AG08395 (cell line): Measurements from ENCODE around the gene ITGA8.

Experiments
- DNase-seq: peaks from one replicate; pipeline ENCODE4 v3.0.0; 2012; ENCODE audit warnings: mixed read lengths, low spot score

Gene ITGA8

DNA sequence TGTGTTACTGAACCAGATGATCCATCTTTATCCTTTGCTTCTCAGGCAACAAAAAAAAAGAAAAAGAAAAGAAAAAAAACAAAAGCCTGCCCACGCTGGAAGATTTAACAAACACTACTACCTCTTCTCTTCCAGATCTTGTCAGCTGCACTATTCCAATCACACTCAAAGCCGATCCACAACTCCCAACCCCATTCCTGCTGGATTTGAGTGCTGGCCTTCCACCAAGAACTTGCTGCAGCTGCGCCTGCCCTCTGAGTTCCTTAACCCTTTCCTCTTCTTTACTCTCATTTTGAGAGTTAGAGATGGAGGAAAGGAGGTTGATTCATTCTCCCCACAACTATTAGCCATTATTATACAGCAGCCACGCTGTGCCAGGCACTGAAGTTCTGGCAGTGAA is 16.0 kb upstream of the ITGA8 start:
- no peak for DNase-seq

DNA sequence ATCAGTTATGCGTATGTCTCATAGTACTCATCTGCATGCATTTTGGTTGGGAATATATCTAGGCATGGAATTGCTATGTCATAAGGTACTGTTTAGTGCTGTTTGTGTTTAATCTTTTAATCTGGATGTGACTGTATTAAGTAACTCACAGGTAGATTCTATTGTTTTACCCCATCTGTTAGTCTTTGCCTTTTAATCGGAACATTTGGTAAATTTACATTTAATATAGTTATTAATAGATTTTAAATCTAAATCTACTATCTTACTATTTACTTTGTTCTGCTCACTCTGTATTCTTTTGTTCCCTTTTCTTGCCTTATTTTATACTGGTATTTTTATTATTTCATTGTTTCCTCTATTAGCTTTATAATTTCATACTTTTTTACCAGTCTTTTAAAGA is 10.6 kb upstream of the ITGA8 start:
- DNase-seq: no peak

DNA sequence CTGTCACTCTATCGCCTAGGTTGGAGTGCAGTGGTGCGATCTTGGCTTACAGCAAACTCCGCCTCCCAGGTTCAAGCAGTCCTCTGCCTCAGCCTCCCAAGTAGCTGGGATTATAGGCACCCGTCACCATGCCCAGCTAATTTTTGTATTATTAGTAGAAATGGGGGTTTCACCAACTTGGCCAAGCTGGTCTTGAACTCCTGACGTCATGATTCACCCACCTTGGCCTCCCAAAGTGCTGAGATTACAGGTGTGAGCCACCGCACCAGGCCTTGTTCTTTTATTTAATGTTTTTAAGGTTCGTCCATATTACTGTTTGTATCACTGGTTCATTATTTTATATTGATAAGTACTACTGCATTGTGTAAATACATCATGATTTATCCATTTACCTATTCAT is 10.2 kb upstream of the ITGA8 start:
- no peak for DNase-seq

DNA sequence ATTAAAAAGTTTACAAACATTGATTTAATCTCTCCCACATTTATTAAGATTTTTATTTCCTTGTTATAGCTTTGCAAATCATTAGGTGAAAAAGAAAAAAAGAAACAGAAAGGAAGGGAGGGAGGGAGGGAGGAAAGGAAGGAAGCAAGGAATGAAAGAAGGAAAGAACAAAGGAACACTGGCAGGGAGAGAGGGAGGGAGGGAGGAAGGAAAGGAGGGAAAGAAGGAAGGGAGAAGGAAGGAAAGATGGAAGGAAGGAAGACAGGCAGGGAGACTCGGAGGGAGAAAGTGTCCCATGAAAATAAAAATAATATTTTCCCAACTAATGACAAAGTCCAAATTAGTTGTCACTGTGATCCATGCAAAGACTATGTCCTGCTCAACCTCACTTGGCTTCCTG is 6.3 kb upstream of the ITGA8 start:
- DNase-seq: no peak

DNA sequence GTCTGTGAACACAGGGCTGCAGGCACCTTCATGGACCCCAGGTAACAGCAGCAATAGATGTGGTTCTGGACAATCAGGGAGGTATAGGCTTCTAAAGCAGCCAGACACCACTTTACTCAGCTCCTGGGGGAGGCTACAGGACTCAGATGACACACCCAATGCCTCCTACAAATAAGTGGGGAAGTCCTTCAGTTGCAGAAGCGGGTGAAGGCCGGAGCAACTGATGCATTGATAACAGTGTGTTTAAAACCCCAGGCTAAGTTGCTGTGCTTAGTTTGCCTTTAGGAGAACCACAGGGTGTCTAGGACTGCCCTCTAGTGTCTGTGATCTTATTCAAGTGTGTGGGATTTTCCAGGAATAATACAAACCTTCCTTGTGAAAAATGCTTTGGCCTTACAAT is 5.9 kb upstream of the ITGA8 start:
- peak; percentile 81 for DNase-seq

DNA sequence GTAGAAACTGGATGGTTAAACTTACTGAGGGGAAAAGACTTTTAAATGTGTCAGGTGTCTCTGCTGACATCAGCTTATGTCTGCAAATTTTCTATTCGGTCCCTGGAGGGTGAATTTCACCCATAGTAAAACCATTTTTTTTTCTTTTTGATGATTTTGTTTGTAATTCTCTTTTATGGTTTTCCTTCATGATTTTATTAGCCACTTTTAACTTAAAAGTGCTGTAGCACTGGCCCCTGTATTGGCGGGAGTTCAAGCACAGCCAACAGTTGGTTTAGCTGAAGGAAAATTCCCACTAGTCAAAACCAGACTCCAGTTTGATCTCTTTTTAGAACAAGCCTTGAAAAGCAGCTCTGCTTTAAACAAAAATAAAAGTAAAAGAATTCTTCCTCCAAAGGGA is 5.0 kb upstream of the ITGA8 start:
- DNase-seq: no peak

DNA sequence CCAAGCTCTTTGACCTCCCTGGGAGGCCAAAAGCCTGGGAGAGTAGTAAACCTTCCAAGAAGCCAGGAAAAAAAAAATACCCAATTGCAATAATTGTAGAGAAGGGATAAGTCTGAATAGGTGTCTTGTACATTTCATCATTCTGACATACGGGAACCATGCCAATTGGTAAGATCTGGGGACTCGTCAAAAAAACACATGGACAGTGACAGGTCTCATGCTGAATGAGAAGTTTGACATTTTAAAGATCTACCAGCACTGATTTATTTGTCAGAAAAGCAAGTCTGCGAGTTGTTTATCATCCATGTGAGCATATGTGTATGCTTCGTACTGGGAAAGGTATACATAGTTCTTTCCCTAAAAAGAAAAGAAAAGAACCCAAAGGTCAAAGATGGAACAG is 4.1 kb upstream of the ITGA8 start:
- DNase-seq: no peak

DNA sequence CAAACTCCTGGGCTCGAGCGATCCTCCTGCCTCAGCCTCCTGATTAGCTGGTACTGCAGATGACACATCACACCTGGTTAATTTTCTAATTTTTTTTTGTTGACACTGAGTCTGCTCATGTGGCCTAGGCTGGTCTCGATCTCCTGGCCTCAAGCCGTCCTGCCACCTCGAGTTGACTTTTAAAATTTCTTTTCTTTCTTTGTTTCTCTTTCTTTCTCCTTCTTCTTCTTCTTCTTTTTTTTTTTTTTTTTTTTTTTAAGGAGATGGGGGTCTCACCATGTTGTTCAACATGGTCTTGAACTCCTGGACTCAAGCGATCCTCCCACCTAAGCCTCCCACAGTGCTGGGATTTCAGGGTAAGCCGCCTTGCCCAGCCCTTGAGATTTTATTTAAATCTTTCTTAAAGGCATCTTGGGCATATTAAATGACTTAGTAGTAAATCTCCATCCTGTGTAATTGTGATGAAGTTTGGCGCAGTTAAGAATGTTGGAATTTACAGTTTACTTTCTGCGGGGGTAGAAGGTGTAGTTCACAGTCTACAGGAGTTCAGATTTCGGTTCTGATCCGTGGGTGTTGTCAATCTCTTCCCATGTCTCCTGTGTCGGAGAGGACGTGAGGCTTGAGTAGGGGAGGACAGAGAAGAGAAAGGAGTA is 1.0 kb upstream of the ITGA8 start:
- no peak for DNase-seq

DNA sequence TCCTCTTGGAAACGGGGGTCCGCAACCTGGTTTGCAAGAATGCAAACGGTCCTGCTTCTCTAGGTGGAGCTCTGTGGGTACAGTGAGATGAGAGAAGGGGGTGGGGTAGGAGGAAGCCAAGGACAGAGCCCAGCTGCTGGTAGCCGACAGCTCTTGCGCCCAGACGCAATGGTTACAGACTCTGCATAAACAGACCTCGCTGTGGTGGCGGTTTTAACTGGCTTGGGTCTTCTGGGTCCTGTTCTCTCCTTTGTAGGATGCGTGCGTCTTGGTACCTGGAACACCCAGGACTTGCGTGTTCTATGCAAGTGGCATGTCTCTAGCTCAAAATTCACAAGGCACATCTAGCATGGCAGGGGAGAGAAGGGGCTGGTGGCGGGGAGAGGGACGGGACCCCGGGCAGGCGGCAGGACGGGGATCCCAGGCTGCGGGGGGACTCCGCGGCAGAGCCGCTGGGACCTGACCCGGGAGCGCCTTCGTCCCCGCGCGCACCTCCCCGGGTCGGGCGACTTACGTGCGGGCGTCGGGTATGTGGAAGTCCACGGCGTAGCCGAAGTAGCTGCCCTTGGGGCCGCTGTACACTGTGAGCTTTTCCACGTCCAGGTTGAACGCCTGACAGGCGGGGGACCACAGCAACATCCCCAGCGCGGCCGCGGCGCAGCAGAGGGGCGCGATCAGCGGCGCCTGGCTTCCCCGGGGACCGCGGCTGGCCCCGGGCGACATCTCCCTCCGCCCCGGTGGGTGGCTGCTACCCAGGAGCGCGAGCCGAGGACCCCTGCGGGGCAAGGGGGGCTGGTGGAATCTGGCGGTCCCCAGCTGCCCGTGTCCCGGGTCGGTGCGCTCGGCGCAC is 448 bp downstream of the ITGA8 start:
- DNase-seq: no peak

DNA sequence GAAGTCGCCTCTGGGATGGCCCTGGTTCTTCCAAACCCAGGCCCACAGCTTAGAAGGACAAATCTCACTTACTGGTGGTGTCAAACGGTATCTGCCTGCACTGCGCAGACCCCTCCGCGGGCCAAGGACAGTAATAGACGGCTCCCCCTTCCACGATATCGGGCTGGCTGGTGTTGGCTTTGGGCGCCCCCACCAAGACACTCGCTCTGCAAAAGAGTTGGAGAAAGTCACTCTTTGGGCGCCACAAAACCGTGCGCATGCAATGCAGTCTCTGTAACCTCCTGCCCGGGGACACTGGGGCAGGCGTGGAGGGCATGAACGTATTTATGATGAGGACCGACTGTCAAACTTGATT is 1.1 kb downstream of the ITGA8 start:
- DNase-seq: no peak

DNA sequence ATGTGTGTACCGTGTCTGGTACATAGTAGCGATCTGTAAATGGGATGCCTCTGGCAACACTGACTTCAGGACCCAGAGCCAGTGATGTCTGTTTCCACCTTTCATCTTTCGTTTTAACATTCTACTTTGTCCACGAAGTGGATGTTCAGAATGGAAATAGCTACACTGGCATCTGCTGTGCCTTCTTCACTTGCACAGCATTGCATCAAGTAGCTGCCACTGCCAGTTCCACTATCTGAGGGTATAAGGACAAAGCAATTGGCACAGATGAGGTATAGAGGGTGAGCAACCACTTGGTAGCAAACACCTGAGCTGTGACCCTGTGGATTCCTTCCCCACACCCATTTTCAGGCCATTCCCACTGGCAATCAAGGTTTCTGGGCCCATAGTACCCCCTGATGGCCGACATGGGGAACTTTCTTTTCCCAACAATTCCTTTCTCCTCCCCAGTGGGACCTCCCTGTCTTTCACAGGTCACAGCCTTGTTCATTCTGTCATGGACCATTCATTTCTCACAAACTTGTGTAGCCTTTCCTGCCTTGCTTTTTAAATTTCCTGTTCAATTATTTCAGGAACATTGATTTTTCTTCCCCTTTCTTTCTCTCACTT is 4.0 kb downstream of the ITGA8 start:
- peak; percentile 61 for DNase-seq

DNA sequence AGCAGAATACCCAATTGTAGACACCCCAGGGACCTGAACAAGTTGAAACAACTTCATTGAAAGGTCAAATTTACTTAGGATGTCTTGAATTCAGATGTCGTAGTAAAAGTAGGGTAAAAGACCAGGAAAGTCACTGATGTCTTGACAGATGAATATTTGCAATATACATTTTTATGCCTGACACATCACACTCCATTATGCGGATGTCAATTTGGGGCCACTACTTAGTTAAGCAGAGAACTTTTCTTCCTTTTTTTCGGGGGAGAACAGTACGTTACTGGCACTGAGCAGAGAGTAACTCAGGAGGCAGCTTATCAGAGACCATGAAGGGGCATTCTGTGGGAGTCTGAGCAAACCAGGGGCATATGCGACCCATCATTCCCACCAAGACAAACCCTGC is 4.9 kb downstream of the ITGA8 start:
- DNase-seq: no peak

DNA sequence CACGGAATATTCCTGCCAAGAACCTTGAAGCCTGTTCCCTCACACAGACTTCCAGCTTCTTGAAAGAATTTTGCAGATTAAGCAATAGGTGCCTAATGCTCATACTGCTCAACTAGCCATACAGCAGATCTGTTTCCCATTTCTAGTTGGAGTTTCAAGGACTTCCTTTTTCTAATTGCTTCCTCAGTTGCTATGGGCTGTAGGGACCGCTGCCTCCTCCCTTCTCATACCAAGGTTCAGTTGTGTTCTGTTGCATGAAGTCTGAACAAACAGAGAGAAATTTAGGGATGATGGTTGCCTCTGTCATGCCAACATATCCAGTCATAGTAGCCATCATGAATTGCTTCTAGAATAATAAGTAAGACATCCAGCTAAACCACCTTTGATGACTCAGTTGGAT is 6.8 kb downstream of the ITGA8 start:
- peak; percentile 56 for DNase-seq

DNA sequence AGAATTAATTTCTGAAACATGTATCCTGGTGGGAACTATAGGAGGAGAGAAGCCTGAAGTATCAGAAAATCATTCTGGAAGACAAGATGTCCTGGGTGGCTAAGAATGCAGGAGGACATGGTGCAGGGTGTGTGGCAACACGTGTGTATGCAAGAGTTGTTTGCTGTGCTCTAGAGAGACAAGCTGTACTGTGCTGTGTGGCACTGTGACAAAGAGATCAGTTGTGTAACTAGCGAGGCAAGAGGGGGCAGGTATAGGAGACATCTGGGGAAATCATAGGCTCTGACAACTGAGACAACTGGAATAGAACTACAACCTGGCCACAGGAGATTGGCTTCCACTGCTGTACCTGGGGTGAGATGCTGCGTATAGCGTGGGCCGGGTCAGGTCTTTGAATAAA is 9.3 kb downstream of the ITGA8 start:
- DNase-seq: no peak

DNA sequence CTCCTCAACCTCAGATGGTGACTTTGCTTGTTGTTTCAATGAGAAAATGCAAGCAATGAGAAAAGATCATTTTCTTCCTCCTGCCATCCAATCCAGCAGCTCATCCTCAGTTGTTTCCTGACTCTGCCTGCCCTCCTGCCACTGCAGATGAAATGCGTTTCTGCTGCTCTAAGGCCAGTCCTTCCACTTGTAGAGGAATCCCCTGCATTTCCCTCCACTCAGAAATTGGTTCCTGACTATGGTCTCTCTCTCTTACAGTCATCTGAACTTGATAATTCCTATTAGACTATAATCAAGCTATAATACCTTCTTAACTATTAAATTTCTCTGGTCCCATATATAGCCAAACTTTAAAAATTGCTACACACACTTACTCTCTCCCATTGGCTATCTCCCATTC is 14.4 kb downstream of the ITGA8 start:
- no peak for DNase-seq

DNA sequence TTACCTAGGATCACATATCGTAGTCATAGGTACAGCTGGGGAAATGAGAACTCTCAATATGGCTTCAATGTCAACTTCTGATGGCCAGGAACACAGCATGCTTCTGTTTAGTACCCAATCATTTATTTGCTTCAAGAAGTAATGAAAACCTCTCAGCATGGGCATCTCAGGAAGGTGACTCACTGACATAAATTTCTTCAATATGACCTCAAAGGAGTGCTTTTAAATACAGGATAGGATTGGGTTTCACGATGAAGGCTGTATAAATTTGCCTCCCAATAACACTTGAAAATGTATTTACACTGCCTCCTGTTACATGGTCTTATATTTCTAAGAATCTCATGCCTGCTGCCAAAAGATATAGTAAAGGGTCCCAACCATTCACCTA is 15.1 kb downstream of the ITGA8 start:
- DNase-seq: peak; percentile 14

DNA sequence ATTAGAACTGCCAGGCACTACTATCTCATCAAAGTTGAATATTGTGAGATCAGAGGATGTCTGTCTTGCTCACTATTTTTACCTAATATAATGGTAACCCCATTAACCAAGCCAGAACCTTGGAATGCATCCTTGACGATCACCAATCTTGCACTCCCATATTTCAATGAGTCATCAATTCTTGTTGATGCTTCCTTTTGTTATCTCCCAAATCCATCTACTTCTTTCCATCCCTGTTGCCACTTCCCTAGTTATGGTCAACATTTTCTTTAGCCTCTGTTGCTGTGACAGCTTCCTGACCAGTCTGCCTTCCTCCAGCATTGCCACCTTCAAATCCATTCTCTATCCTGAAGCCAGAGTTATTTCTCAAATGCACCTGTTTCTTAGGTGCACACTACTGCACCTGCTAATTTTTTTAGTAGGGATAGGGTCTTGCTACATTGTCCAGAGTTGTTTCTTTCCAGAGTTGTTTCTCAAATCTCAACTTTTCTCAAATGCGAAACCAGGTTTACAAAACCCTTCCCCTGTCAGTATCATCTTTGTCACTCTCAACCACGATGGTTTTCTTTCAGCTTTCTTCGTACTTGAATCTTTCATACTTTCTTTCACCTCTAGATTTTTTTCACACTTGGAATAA is 15.7 kb downstream of the ITGA8 start:
- no peak for DNase-seq

DNA sequence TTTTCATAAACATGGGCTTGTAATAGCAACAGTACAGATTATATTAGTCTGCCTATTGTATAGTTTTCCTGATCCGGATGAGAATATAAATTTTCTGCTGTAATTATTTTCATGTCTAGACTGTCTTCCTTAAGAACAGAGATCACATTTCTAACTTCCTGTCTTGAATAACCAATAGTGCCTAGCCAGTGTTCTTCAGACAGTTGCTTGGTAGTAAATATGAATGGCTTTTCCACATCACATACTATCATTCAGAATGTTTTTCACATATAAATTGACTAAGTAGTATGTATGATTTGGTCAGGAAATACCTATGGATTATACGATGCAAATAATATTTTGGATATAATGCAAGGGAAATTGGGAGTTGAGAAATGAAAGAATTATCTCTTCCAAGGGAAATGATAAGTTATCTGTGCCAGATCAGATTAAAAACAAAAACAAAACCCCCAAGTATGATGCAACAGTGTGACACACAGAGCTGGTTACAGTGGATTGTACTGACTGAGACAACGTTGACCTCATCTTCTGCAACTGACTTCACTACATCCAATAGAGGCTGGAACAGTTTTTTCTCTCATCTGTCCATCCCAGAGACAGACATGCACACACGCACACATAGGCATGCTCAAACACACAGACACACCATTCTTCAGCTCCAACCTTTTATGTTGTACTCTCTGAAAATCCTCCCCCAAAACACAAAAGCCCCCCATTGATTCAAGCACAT is 16.4 kb downstream of the ITGA8 start:
- DNase-seq: no peak

DNA sequence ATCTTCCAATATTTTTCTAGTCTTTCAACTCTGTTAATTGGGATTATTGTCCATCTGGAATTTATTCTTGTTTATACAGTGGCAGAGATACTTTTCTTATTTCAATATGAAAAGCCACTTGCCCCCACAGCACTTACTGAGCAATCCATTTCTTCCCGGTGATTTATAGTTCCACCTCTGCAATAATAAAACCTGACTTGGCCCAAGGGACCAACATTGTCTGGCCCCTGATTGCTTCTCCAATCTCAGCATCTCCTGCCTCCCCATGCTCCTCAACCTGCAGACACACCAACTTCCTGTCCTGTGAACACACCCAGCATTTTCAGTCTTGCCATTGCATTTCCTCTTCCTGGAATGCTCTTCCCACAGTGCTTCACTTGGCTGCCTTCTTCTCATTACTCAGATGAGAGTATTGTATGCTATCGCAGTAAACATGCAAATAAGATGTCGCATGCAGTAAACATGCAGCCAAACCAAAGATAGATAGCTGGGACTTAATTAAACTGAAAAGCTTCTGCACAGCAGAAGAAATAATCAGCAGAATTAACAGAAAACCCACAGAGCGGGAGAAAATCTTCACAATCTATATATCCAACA is 19.5 kb downstream of the ITGA8 start:
- DNase-seq: no peak

DNA sequence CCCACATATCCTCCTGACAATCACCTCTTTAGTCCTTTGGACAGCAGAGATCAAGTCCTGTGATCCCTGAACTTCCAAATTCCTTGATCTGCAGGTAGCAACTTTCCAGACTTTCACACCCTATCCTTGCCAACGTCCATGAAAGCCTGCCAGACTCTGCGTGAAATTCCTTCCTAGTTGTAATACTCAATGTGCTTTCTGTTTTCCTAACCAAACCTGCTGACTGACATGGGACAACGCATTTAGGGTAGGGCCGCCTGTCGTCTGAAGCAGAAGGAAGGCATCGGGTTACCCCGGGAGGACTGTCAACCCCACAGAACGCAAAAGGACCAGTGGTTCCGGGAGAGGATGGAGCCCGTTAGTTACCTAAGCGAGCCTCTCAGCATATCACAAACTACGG is 23.9 kb downstream of the ITGA8 start:
- no peak for DNase-seq

DNA sequence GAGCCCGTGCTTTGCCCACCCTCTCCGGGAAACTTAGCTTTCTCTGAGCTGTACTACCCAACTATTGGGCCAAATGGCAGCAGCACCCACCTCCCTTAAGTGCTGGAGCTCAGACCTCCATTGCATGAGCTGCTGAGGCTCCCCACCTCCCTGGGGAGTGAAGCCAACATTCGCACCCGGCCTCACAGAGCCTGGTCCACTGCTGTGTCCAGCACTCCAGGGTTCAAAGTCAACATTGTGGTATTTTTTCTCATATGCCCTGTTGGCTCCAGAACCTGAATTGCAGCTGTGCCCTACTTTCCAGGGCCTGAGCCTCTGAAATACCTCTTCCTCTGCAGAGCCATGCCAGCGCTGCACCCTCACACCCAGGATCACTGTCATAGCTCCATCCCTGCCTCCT is 29.7 kb downstream of the ITGA8 start:
- no peak for DNase-seq

DNA sequence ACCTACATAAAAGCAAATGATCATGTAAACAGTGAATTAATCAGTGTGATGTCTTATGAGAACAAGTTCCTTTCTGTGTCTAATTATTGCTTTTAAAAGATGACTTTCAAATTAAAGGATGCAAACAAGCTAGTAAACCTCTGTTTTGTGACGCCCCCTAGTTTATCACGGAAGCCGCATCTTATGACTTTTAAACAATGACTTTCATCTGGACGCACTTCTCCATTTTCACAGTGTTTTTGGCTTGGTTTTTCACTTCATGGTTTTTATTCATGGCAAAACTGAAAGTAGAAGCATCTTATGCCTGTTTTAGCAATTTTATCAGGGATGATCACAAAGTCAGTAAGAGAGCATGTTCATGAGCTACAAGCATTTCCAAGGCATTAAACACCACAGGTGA is 35.0 kb downstream of the ITGA8 start:
- no peak for DNase-seq
